Umbilical cord (tissue), 2 donors: ENCODE results near the gene TNKS1BP1. TPM values are rescaled to one million over a fixed set of nuclear protein-coding genes. Genes with fewer than 3 reads are reported as not detected.
"Not testable (repeated sequence)": the region's sequence is repeated elsewhere in the genome, so short reads cannot be mapped to it uniquely, and the experiment has no call there.

ENCODE experiments used
- DNase-seq: peaks from one replicate; pipeline ENCODE4 v3.0.0-alpha.2; 2015; ENCODE audit warnings: low spot score
- total RNA-seq: library from RNA; depleted of rRNA; stranded (reverse); fragments of >200 nt; gene quantifications from one replicate; pipeline ENCODE4 v1.2.3, GENCODE V29; 2014; ENCODE audit warnings: low replicate concordance; ENCODE audit not compliant: insufficient read depth

The TNKS1BP1 gene
- total RNA-seq, 1 donor from 2014 or later: 86.4 TPM

GRCh38 chr11:57356268-57356667 is 31.5 kb upstream of the TNKS1BP1 start:
- no peak for DNase-seq

- DNase-seq: no peak
Measured at GRCh38 chr11:57354699-57355098, 29.9 kb upstream of the TNKS1BP1 start.

- DNase-seq: no peak
Measured at GRCh38 chr11:57353852-57354251, 29.1 kb upstream of the TNKS1BP1 start.

GRCh38 chr11:57353446-57353845 is 28.7 kb upstream of the TNKS1BP1 start:
- no peak for DNase-seq

- DNase-seq: no peak
Measured at GRCh38 chr11:57353036-57353435, 28.3 kb upstream of the TNKS1BP1 start.

GRCh38 chr11:57349491-57350274 is 24.9 kb upstream of the TNKS1BP1 start:
- DNase-seq: peak; percentile 40

GRCh38 chr11:57348636-57349313 is 24.0 kb upstream of the TNKS1BP1 start:
- DNase-seq: no peak

GRCh38 chr11:57348052-57348451 is 23.3 kb upstream of the TNKS1BP1 start:
- DNase-seq: no peak

GRCh38 chr11:57347336-57347735 is 22.6 kb upstream of the TNKS1BP1 start:
- DNase-seq: no peak

GRCh38 chr11:57345555-57346211 is 20.9 kb upstream of the TNKS1BP1 start:
- peak; percentile 76 for DNase-seq

- no peak for DNase-seq
Measured at GRCh38 chr11:57344826-57345225, 20.1 kb upstream of the TNKS1BP1 start.

GRCh38 chr11:57343825-57344224 is 19.1 kb upstream of the TNKS1BP1 start:
- DNase-seq: peak; percentile 76

- no peak for DNase-seq
Measured at GRCh38 chr11:57342702-57343101, 17.9 kb upstream of the TNKS1BP1 start.

GRCh38 chr11:57341250-57341808 is 16.6 kb upstream of the TNKS1BP1 start:
- no peak for DNase-seq

- no peak for DNase-seq
Measured at GRCh38 chr11:57340039-57340615, 15.4 kb upstream of the TNKS1BP1 start.

GRCh38 chr11:57339328-57339727 is 14.6 kb upstream of the TNKS1BP1 start:
- no peak for DNase-seq

GRCh38 chr11:57338142-57338541 is 13.4 kb upstream of the TNKS1BP1 start, which contains the start of gene P2RX3:
P2RX3 (plus strand) TSS chr11:57338352; CDS start chr11:57338551, 199 bp downstream.
- DNase-seq: peak; percentile 57

GRCh38 chr11:57336856-57337255 is 12.1 kb upstream of the TNKS1BP1 start:
- DNase-seq: not testable (repeated sequence)

- no peak for DNase-seq
Measured at GRCh38 chr11:57336111-57336666, 11.4 kb upstream of the TNKS1BP1 start.

- peak; percentile 91 for DNase-seq
Measured at GRCh38 chr11:57335343-57336110, 10.8 kb upstream of the TNKS1BP1 start, which contains the start of gene SSRP1. SSRP1 (minus strand) TSS chr11:57335892; CDS start chr11:57335121, 771 bp downstream.

GRCh38 chr11:57335023-57335342 is 10.2 kb upstream of the TNKS1BP1 start:
- DNase-seq: no peak
